ENCODE results near the gene TNKS2. TPM values are rescaled to one million over a fixed set of nuclear protein-coding genes. Genes with fewer than 3 reads are reported as not detected.
A peak's percentile ranks its signal among the peaks of the same experiment; 100 is the strongest.

Gene TNKS2
- total RNA-seq, 1 donor from 2014 or later, result 53.7 TPM

DNA sequence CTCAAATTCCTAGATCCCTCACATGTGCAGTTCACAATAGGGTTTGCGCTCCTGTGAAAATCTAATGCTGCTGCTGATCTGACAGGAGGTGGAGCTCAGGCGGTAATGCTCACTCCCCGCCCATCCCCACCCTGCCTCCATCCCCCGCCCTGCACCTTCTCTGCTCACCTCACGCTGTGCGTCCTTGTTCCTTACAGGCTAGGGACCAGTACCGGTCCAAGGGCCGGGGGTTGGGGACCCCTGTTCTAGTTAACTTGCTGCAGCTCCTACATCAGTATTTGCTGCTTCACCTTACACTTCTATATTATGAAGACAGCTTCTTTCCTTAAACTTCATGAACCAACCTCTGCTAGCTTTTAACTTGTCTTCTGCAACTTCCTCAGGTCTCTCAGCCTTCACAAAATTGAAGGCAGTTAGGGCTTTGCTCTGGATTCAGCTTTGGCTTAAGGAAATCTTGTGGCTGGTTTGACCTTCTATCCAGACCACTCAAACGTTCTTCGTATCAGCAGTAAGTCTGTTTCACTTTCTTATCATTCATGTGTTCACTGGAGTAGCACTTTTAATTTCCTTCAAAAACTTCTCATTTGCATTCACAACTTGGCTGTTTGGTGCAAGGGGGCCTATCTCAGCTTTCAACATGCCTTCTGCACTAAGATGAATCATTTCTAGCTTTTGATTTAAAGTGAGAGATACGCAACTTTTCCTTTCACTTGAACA, 1.7 kb upstream of the TNKS2 start:
- Mint-ChIP-seq H3K4me3 (peak overlapping the region; percentile 90), H3K36me3 (no peaks in the 10 kb centered on the region), H3K27ac (peak overlapping the region; percentile 99), H3K27me3 (ENCODE audit: low read depth) (no peaks in the 10 kb centered on the region), H3K9me3 (no peaks in the 10 kb centered on the region), H3K4me1 (peaks cover 37% of the 10 kb centered on the region)
- DNase-seq (ENCODE audit: low spot score in 2 of 2, unreplicated experiment in 2 of 2), result no peak
- TF ChIP-seq, protein P1, sequence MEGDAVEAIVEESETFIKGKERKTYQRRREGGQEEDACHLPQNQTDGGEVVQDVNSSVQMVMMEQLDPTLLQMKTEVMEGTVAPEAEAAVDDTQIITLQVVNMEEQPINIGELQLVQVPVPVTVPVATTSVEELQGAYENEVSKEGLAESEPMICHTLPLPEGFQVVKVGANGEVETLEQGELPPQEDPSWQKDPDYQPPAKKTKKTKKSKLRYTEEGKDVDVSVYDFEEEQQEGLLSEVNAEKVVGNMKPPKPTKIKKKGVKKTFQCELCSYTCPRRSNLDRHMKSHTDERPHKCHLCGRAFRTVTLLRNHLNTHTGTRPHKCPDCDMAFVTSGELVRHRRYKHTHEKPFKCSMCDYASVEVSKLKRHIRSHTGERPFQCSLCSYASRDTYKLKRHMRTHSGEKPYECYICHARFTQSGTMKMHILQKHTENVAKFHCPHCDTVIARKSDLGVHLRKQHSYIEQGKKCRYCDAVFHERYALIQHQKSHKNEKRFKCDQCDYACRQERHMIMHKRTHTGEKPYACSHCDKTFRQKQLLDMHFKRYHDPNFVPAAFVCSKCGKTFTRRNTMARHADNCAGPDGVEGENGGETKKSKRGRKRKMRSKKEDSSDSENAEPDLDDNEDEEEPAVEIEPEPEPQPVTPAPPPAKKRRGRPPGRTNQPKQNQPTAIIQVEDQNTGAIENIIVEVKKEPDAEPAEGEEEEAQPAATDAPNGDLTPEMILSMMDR (IDR thresholded peaks at IDR 0.05; ENCODE audit: unreplicated experiment), result no peak

DNA sequence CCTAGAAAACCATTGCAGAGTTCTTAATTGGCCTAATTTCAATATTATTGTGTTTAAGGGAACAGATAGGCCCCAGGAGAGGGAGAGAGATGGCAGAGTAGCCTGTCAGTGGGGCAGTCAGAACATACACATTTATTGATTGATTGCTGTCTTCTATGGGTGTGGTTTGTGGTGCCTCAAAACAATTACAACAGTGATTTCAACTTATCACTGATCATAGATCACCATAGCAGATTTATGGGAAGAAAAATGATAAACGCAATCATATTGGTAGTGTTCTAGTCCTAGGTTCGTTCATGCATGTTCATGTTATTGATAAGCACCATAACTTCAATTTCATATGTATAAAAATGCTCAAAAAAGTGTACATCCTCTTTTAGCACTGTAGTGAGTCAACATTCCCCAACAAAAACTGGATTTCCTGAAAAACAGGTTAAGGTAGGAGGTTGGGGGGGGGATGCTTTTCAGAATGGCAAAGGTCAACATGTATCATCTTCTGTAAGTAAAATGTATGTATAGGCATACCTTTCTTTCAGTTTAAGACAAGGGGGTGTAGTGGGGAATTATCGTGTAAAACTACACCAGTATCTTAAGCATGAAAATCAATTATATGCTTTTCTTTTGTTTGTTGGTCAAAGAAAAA, 1.1 kb upstream of the TNKS2 start:
- peaks cover 2% of the 10 kb centered on the region for H3K36me3 Mint-ChIP-seq
- H3K27ac Mint-ChIP-seq, result peak overlapping the region; percentile 99
- H3K4me1 Mint-ChIP-seq, result peaks cover 40% of the 10 kb centered on the region
- no peaks in the 10 kb centered on the region for H3K27me3 Mint-ChIP-seq (ENCODE audit: low read depth)
- peak overlapping the region; percentile 90 for H3K4me3 Mint-ChIP-seq
- no peak for DNase-seq (ENCODE audit: low spot score in 2 of 2, unreplicated experiment in 2 of 2)
- TF ChIP-seq, protein P1 (IDR thresholded peaks at IDR 0.05; ENCODE audit: unreplicated experiment), result no peak
- no peaks in the 10 kb centered on the region for H3K9me3 Mint-ChIP-seq

DNA sequence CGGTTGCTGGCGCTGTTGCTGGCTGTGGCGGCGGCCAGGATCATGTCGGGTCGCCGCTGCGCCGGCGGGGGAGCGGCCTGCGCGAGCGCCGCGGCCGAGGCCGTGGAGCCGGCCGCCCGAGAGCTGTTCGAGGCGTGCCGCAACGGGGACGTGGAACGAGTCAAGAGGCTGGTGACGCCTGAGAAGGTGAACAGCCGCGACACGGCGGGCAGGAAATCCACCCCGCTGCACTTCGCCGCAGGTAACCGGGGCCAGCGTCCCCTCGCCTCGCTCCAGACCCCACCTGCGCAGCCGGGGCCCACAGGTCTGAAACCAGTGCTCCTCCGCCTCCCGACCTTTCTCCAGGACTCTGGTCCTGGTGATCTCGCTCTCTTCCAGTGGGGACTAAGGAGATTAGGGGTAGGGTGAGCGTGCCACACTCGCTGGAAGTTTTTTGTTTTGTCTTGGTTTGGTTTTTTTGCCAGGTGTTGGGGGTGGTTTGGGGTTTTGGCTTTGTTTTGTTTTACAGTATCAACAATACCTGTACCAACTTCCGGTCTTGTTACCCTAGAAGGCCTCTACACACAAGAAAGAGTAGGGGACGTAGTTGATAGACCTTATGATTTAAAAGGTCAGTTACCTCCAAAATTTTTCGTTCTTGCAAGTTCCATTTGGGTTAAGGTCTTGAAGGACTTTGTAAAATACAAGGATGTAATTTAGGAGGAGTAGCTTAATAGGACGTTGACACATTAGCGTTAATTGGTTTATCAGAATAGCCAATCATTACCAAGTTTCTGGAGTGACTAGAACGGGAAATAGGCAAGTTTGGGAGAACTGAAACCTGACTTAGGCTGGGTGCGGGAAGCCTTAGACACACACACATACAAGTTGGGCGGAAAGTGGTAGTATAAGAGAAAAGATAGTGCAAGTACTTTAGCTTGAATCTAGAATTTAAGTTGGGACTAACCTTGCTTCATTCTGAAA, 704 bp downstream of the TNKS2 start:
- DNase-seq (ENCODE audit: low spot score in 2 of 2, unreplicated experiment in 2 of 2), result no peak
- H3K27ac Mint-ChIP-seq, result peak overlapping the region; percentile 99
- TF ChIP-seq, protein P1 (IDR thresholded peaks at IDR 0.05; ENCODE audit: unreplicated experiment), result no peak
- peak overlapping the region; percentile 95 for H3K4me3 Mint-ChIP-seq
- peaks cover 40% of the 10 kb centered on the region for H3K4me1 Mint-ChIP-seq
- H3K9me3 Mint-ChIP-seq, result no peaks in the 10 kb centered on the region
- H3K36me3 Mint-ChIP-seq, result peaks cover 10% of the 10 kb centered on the region
- H3K27me3 Mint-ChIP-seq (ENCODE audit: low read depth), result no peaks in the 10 kb centered on the region

DNA sequence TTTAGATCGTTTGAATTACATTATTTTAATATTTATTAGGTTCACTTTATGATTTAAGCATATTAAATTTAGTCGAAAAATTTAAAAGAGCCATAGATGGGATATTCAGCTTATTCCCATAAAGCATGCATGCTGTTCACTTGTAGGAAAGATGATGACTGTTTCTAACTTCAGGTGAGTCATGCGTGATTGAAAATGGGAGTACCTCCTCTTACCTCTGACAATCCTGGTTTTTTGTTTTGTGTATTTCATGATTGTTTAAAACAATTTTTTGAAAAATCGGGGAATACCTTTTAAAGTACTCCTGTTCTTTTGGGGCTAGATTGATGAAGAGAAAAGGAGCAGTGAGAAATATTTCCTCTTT, 1.4 kb downstream of the TNKS2 start:
- TF ChIP-seq, protein P1 (IDR thresholded peaks at IDR 0.05; ENCODE audit: unreplicated experiment), result no peak
- H3K27me3 Mint-ChIP-seq (ENCODE audit: low read depth), result no peaks in the 10 kb centered on the region
- peak overlapping the region; percentile 93 for H3K27ac Mint-ChIP-seq
- H3K9me3 Mint-ChIP-seq, result no peaks in the 10 kb centered on the region
- H3K36me3 Mint-ChIP-seq, result peaks cover 10% of the 10 kb centered on the region
- H3K4me3 Mint-ChIP-seq, result peak overlapping the region; percentile 95
- H3K4me1 Mint-ChIP-seq, result peaks cover 40% of the 10 kb centered on the region
- no peak for DNase-seq (ENCODE audit: low spot score in 2 of 2, unreplicated experiment in 2 of 2)

DNA sequence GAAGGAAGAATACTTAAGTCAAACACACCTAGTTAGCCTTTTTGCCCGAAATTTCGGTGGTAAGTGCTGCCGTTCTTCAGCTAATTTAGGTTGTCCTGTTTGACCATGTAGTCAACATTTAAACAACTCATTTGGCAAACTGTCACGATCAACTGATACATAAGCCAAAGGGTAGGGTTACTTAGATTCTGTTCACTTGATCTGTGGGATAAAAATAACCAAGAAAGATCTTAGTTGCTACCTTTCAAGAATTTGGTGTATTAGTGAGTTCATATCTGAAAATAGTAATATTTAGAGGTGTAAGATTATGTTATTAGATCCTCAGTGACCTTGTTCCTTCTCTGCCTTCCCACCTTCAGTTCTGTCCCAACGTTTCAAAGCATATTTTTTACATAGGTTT, 2.0 kb downstream of the TNKS2 start:
- Mint-ChIP-seq H3K4me3 (peak overlapping the region; percentile 95), H3K4me1 (peaks cover 43% of the 10 kb centered on the region), H3K27ac (peak overlapping the region; percentile 93), H3K27me3 (ENCODE audit: low read depth) (no peaks in the 10 kb centered on the region), H3K9me3 (no peaks in the 10 kb centered on the region), H3K36me3 (peaks cover 13% of the 10 kb centered on the region)
- no peak for DNase-seq (ENCODE audit: low spot score in 2 of 2, unreplicated experiment in 2 of 2)
- TF ChIP-seq, protein P1 (IDR thresholded peaks at IDR 0.05; ENCODE audit: unreplicated experiment), result no peak

Measured in mesothelial cell of epicardium (in vitro differentiated cells).